GM23338 (cell line): ENCODE measurements around the gene NDC80.
"Not testable (repeated sequence)": the region's sequence is repeated elsewhere in the genome, so short reads cannot be mapped to it uniquely, and the experiment has no call there.

Experiments
- CREB1 ChIP-seq: fragments of 250-450 bp; sonication (Bioruptor Pico); IDR thresholded peaks from 2 replicates; pipeline ENCODE4 v1.5.0; 2020; ENCODE audit warnings: low read depth, mild to moderate bottlenecking, moderate library complexity
- EZH2 ChIP-seq: fragments of 200-600 bp; sonication (generic); IDR thresholded peaks from one replicate; pipeline ENCODE4 v1.8.0; 2017; ENCODE audit warnings: antibody characterized with exemption, mild to moderate bottlenecking, low read depth; ENCODE audit not compliant: unreplicated experiment
- EZH2phosphoT487 ChIP-seq: fragments of 200-600 bp; sonication (generic); IDR thresholded peaks from one replicate; pipeline ENCODE4 v1.8.1; 2018; ENCODE audit warnings: antibody characterized with exemption; ENCODE audit not compliant: unreplicated experiment
- POLR2AphosphoS5 ChIP-seq: IDR thresholded peaks from 2 replicates; pipeline ENCODE4 v1.6.1; 2016; ENCODE audit warnings: antibody characterized with exemption, low read depth
- TF ChIP-seq, protein P1 (sequence below), 2 experiments: fragments of 200-600 bp in 1 of 2; sonication (generic) in 1 of 2; conservative IDR thresholded peaks; 2 replicates each; pipeline versions ENCODE4 v1.5.1 to v1.6.1; 2016 to 2017; ENCODE audit warnings: antibody characterized with exemption in 2 of 2, low read depth in 2 of 2, mild to moderate bottlenecking in 2 of 2, moderate library complexity in 1 of 2
- TF ChIP-seq, protein P2 (sequence below): IDR thresholded peaks from one replicate; pipeline ENCODE4 v1.6.1; 2018; ENCODE audit warnings: antibody characterized with exemption; ENCODE audit not compliant: unreplicated experiment

DNA sequence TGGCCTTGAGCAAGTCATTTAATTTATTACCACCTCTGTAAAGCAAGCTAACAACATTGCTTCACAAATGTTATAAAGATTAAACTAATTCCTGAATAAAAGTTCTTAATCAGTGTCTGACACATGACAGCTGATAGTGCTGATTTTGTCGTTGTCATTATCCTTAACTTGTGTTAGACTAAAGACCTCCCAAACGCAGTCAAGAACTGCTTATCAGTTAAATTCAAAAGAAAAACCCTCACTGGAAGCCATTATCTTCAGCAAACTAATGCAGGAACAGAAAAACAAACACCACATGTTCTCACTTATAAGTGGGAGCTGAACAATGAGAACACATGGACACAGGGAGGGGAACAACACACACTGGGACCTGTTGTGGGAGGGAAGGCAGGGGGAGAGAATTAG is 46.6 kb upstream of the NDC80 start:
- not testable (repeated sequence) for TF ChIP-seq CREB1 (CRISPR knock-in tag); EZH2phosphoT487; POLR2AphosphoS5; EZH2
- TF ChIP-seq, protein P1, sequence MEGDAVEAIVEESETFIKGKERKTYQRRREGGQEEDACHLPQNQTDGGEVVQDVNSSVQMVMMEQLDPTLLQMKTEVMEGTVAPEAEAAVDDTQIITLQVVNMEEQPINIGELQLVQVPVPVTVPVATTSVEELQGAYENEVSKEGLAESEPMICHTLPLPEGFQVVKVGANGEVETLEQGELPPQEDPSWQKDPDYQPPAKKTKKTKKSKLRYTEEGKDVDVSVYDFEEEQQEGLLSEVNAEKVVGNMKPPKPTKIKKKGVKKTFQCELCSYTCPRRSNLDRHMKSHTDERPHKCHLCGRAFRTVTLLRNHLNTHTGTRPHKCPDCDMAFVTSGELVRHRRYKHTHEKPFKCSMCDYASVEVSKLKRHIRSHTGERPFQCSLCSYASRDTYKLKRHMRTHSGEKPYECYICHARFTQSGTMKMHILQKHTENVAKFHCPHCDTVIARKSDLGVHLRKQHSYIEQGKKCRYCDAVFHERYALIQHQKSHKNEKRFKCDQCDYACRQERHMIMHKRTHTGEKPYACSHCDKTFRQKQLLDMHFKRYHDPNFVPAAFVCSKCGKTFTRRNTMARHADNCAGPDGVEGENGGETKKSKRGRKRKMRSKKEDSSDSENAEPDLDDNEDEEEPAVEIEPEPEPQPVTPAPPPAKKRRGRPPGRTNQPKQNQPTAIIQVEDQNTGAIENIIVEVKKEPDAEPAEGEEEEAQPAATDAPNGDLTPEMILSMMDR (conservative IDR thresholded peaks at IDR 0.05; ENCODE audit: low read depth in 2 of 2) = not testable (repeated sequence)
- TF ChIP-seq, protein P2, sequence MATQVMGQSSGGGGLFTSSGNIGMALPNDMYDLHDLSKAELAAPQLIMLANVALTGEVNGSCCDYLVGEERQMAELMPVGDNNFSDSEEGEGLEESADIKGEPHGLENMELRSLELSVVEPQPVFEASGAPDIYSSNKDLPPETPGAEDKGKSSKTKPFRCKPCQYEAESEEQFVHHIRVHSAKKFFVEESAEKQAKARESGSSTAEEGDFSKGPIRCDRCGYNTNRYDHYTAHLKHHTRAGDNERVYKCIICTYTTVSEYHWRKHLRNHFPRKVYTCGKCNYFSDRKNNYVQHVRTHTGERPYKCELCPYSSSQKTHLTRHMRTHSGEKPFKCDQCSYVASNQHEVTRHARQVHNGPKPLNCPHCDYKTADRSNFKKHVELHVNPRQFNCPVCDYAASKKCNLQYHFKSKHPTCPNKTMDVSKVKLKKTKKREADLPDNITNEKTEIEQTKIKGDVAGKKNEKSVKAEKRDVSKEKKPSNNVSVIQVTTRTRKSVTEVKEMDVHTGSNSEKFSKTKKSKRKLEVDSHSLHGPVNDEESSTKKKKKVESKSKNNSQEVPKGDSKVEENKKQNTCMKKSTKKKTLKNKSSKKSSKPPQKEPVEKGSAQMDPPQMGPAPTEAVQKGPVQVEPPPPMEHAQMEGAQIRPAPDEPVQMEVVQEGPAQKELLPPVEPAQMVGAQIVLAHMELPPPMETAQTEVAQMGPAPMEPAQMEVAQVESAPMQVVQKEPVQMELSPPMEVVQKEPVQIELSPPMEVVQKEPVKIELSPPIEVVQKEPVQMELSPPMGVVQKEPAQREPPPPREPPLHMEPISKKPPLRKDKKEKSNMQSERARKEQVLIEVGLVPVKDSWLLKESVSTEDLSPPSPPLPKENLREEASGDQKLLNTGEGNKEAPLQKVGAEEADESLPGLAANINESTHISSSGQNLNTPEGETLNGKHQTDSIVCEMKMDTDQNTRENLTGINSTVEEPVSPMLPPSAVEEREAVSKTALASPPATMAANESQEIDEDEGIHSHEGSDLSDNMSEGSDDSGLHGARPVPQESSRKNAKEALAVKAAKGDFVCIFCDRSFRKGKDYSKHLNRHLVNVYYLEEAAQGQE = not testable (repeated sequence)
